OCI-LY1 (cell line): ENCODE measurements around the gene MYO15A.

Experiments
- H2AFZ ChIP-seq: fragments of 200-600 bp; sonication (generic), shearing (Covaris generic); 2 replicates; pipeline ENCODE4 v1.6.0; 2014; ENCODE audit warnings: antibody characterized with exemption, mild to moderate bottlenecking, low read length
- H3F3A ChIP-seq: fragments of 200-600 bp; sonication (generic), shearing (Covaris generic); 2 replicates; pipeline ENCODE4 v1.6.0; 2014; ENCODE audit warnings: mild to moderate bottlenecking, antibody characterized with exemption, low read length, moderate library complexity; ENCODE audit not compliant: insufficient read depth
- H3K27ac ChIP-seq: fragments of 200-600 bp; sonication (generic); 2 replicates; pipeline ENCODE4 v1.5.1; 2014; ENCODE audit warnings: low read length, mixed run types, mild to moderate bottlenecking, low read depth; ENCODE audit not compliant: poor library complexity, severe bottlenecking
- H3K27me3 ChIP-seq: fragments of 200-600 bp; sonication (generic); 2 replicates; pipeline ENCODE4 v1.6.0; 2014; ENCODE audit warnings: antibody characterized with exemption, mild to moderate bottlenecking, low read length, moderate library complexity; ENCODE audit not compliant: insufficient read depth
- H3K36me3 ChIP-seq: fragments of 200-600 bp; sonication (generic); 2 replicates; pipeline ENCODE4 v1.6.1; 2014; ENCODE audit warnings: mild to moderate bottlenecking, antibody characterized with exemption, low read length, moderate library complexity, mixed read lengths; ENCODE audit not compliant: insufficient read depth
- H3K4me1 ChIP-seq: fragments of 200-600 bp; sonication (generic); 2 replicates; pipeline ENCODE4 v1.5.1; 2014; ENCODE audit warnings: mild to moderate bottlenecking, low read length, moderate library complexity; ENCODE audit not compliant: insufficient read depth, severe bottlenecking
- H3K4me2 ChIP-seq: fragments of 200-600 bp; sonication (generic), shearing (Covaris generic); 2 replicates; pipeline ENCODE4 v1.6.1; 2014; ENCODE audit warnings: low read length
- H3K4me3 ChIP-seq: fragments of 200-600 bp; sonication (generic); 2 replicates; pipeline ENCODE4 v1.5.1; 2014; ENCODE audit warnings: low read length, low read depth, mild to moderate bottlenecking, mixed read lengths; ENCODE audit not compliant: poor library complexity, severe bottlenecking
- H3K79me2 ChIP-seq: fragments of 200-600 bp; shearing (Covaris generic); 2 replicates; pipeline ENCODE4 v1.6.1; 2016; ENCODE audit warnings: mixed run types, low read length, mixed read lengths; ENCODE audit not compliant: insufficient read depth
- H3K9ac ChIP-seq: fragments of 200-600 bp; sonication (generic), shearing (Covaris generic); 2 replicates; pipeline ENCODE4 v1.6.1; 2014; ENCODE audit warnings: mild to moderate bottlenecking, low read length, mixed read lengths
- H3K9me2 ChIP-seq: fragments of 200-600 bp; sonication (generic), shearing (Covaris generic); 2 replicates; pipeline ENCODE4 v1.6.1; 2014; ENCODE audit warnings: low read depth, mild to moderate bottlenecking, low read length, mixed read lengths
- H3K9me3 ChIP-seq: fragments of 200-600 bp; shearing (Covaris generic); 2 replicates; pipeline ENCODE4 v1.6.1; 2014; ENCODE audit warnings: low read length, mixed read lengths
- H4K20me1 ChIP-seq: fragments of 200-600 bp; sonication (generic), shearing (Covaris generic); 2 replicates; pipeline ENCODE4 v1.6.0; 2016; ENCODE audit warnings: mild to moderate bottlenecking, low read length; ENCODE audit not compliant: insufficient read depth
- CTCF ChIP-seq: fragments of 200-600 bp; sonication (generic), shearing (Covaris generic); IDR thresholded peaks from 2 replicates; pipeline ENCODE4 v1.5.1; 2017; ENCODE audit warnings: mild to moderate bottlenecking, antibody characterized with exemption, low read length, moderate library complexity, mixed read lengths
- EZH2 ChIP-seq: fragments of 200-600 bp; sonication (generic), shearing (Covaris generic); IDR thresholded peaks from 2 replicates; pipeline ENCODE4 v1.8.0; 2017; ENCODE audit warnings: borderline replicate concordance, mixed run types, mild to moderate bottlenecking, antibody characterized with exemption, low read length, moderate library complexity, mixed read lengths

MYO15A gene

GRCh38 chr17:18144261-18144660 is 35.7 kb downstream of the MYO15A start:
- no peaks in the 10 kb centered on the region for H3K79me2 ChIP-seq
- TF ChIP-seq CTCF = no peak
- no peak for TF ChIP-seq EZH2
- no peak overlapping the region for H2AFZ ChIP-seq
- no peak overlapping the region for H3K27ac ChIP-seq
- no peaks in the 10 kb centered on the region for H3K4me1 ChIP-seq
- H3K9me2 ChIP-seq = no peaks in the 10 kb centered on the region
- no peaks in the 10 kb centered on the region for H4K20me1 ChIP-seq
- H3K9ac ChIP-seq = no peak overlapping the region
- H3K36me3 ChIP-seq = no peaks in the 10 kb centered on the region
- H3K4me2 ChIP-seq = no peak overlapping the region
- H3K4me3 ChIP-seq = no peak overlapping the region
- no peaks in the 10 kb centered on the region for H3K9me3 ChIP-seq
- H3K27me3 ChIP-seq = no peaks in the 10 kb centered on the region; the same call in 1 of the 2 replicates
- H3F3A ChIP-seq = no peaks in the 10 kb centered on the region

GRCh38 chr17:18144855-18145254 is 36.3 kb downstream of the MYO15A start:
- no peaks in the 10 kb centered on the region for H3K4me1 ChIP-seq
- H3K27ac ChIP-seq = no peak overlapping the region
- TF ChIP-seq CTCF (no peak), EZH2 (no peak)
- no peak overlapping the region for H3K9ac ChIP-seq
- no peaks in the 10 kb centered on the region for H3K9me3 ChIP-seq
- no peaks in the 10 kb centered on the region for H4K20me1 ChIP-seq
- H3K4me3 ChIP-seq = no peak overlapping the region
- no peaks in the 10 kb centered on the region for H3K79me2 ChIP-seq
- H3K27me3 ChIP-seq = no peaks in the 10 kb centered on the region; the same call in 1 of the 2 replicates
- H3F3A ChIP-seq = no peaks in the 10 kb centered on the region
- H3K9me2 ChIP-seq = no peaks in the 10 kb centered on the region
- no peak overlapping the region for H3K4me2 ChIP-seq
- H2AFZ ChIP-seq = no peak overlapping the region
- H3K36me3 ChIP-seq = no peaks in the 10 kb centered on the region

GRCh38 chr17:18145811-18146210 is 37.3 kb downstream of the MYO15A start:
- H3K79me2 ChIP-seq = no peaks in the 10 kb centered on the region
- H3K9ac ChIP-seq = no peak overlapping the region
- no peak overlapping the region for H3K27ac ChIP-seq
- no peak for TF ChIP-seq CTCF
- TF ChIP-seq EZH2 = no peak
- H4K20me1 ChIP-seq = no peaks in the 10 kb centered on the region
- no peak overlapping the region for H3K4me2 ChIP-seq
- peaks cover 4% of the 10 kb centered on the region; the same call in 1 of the 2 replicates for H3K27me3 ChIP-seq
- no peak overlapping the region for H3K4me3 ChIP-seq
- H3F3A ChIP-seq = no peaks in the 10 kb centered on the region
- no peak overlapping the region for H2AFZ ChIP-seq
- H3K36me3 ChIP-seq = no peaks in the 10 kb centered on the region
- no peaks in the 10 kb centered on the region for H3K9me3 ChIP-seq
- no peaks in the 10 kb centered on the region for H3K4me1 ChIP-seq
- H3K9me2 ChIP-seq = no peaks in the 10 kb centered on the region
